Transverse colon (tissue), 3 donors: ENCODE results near the gene SYNGR1.

Source experiments
- POLR2A ChIP-seq: fragments of 450-650 bp; IDR thresholded peaks from one replicate; pipeline ENCODE4 v1.6.1; 2016; ENCODE audit warnings: antibody characterized with exemption, mild to moderate bottlenecking, moderate library complexity
- TF ChIP-seq, protein P1 (sequence below), 5 experiments: fragments of 200-600 bp in 3 of 5; fragments of 450-650 bp in 2 of 5; sonication (generic) in 3 of 5; IDR thresholded peaks; 1 replicate in 2 of 5; 2 replicates in 3 of 5; pipeline ENCODE4 v1.5.1; 2016 to 2017; ENCODE audit warnings: antibody characterized with exemption in 5 of 5, inconsistent platforms in 3 of 5, mild to moderate bottlenecking in 2 of 5, moderate library complexity in 1 of 5

DNA sequence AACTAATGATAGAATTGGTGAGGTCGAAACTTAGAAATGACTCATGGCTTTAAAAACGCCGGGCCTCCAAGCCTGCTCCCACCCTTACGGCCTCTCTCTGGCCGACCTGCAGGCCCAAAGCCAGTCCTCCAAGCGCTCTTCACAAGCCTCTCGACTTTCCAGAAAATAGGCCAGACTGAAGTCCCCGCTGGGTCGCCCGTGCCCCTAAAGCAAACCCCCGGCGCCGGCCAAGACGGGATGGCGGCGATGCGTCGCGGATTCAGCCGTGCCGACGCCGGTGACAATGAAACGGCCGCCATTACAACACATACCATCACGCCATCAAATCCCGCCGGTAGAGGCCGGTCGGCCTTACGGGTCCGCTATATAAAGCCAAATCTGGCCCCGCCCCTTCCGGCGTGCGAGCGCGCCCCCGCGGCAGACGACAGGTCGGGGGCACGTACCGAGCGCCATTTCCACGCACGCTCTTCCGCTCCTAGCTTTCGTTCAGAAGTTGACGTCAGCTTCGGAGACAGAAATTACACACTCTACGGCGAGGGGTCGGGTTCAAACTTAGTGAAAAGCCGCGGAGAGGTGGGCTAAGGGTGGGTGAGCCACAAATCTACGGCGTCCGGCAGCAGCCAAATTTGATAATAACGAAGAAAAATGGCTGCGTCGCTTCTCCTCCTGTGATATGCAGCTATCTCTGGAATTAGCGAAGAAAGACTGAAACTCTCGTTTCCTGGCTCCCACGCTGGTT is 30.3 kb upstream of the SYNGR1 start, which contains the start of gene RPL3:
- peak; percentile 98 for TF ChIP-seq POLR2A
- TF ChIP-seq, protein P1, sequence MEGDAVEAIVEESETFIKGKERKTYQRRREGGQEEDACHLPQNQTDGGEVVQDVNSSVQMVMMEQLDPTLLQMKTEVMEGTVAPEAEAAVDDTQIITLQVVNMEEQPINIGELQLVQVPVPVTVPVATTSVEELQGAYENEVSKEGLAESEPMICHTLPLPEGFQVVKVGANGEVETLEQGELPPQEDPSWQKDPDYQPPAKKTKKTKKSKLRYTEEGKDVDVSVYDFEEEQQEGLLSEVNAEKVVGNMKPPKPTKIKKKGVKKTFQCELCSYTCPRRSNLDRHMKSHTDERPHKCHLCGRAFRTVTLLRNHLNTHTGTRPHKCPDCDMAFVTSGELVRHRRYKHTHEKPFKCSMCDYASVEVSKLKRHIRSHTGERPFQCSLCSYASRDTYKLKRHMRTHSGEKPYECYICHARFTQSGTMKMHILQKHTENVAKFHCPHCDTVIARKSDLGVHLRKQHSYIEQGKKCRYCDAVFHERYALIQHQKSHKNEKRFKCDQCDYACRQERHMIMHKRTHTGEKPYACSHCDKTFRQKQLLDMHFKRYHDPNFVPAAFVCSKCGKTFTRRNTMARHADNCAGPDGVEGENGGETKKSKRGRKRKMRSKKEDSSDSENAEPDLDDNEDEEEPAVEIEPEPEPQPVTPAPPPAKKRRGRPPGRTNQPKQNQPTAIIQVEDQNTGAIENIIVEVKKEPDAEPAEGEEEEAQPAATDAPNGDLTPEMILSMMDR (IDR thresholded peaks at IDR 0.05), result peak in 4 of 5 experiments; percentile 6 to 52 (median 16)
